Tibial artery (tissue), 4 donors: ENCODE results near the gene TAAR8.
"Not testable (repeated sequence)": the region's sequence is repeated elsewhere in the genome, so short reads cannot be mapped to it uniquely, and the experiment has no call there.

Experiments
- DNase-seq, 2 donors: peaks; one replicate each; pipeline ENCODE4 v3.0.0-alpha.2; 2019
- H3K27ac ChIP-seq, 2 donors: fragments of 200-600 bp; sonication (generic) in 1 of 2; 1 replicate in 1 of 2; 2 replicates in 1 of 2; pipeline ENCODE4 v1.5.1; 2018 to 2019; ENCODE audit warnings: mild to moderate bottlenecking in 1 of 2
- H3K27me3 ChIP-seq, 2 donors: fragments of 200-600 bp; sonication (generic) in 1 of 2; one replicate each; pipeline versions ENCODE4 v1.5.1 to v1.6.0; 2016 to 2019
- H3K36me3 ChIP-seq, 3 donors: fragments of 200-600 bp; sonication (generic) in 2 of 3; one replicate each; pipeline ENCODE4 v1.5.1; 2016 to 2019; ENCODE audit warnings: mild to moderate bottlenecking in 2 of 3
- H3K4me1 ChIP-seq, 4 donors: fragments of 200-600 bp; sonication (generic) in 2 of 4; 1 replicate in 3 of 4; 2 replicates in 1 of 4; pipeline ENCODE4 v1.5.1; 2016 to 2019
- H3K4me3 ChIP-seq, 2 donors: fragments of 200-600 bp; sonication (generic) in 1 of 2; 1 replicate in 1 of 2; 2 replicates in 1 of 2; pipeline ENCODE4 v1.5.1; 2018 to 2019; ENCODE audit warnings: mild to moderate bottlenecking in 2 of 2
- H3K9me3 ChIP-seq, 3 donors: fragments of 200-600 bp; sonication (generic) in 1 of 3; one replicate each; pipeline ENCODE4 v1.5.1; 2016 to 2019
- intact Hi-C: fragments of 100-400 bp; cut with DNase I; formaldehyde crosslinking; loops from one replicate; pipeline ENCODE4 v1.15.0; 2023; ENCODE audit warnings: low total_unique reads
- TF ChIP-seq, protein P1 (sequence below), 2 experiments: fragments of 200-600 bp in 1 of 2; fragments of 450-650 bp in 1 of 2; IDR thresholded peaks; one replicate each; pipeline ENCODE4 v1.5.1; 2017 to 2019; ENCODE audit warnings: antibody characterized with exemption in 2 of 2, mild to moderate bottlenecking in 1 of 2, moderate library complexity in 1 of 2

TAAR8 gene

DNA sequence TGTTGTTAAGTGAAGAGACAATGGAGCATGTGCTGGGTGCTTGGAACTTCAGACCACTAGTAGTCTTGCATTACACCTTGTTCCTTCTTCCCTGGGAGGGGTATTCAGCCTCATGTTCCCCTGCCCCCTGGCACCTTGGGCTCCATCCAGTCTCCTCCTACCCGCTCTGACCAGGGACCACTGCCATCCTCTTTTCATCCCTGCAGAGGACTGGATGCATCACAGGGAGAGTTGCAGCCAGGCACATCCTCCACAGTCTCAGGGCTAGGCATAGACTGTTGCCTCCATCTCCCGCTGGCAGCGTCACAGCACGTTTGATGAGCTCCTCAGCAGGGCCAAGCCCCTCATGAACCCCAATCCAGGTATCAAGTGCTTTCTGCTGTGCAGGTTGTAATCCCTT lies 1.3 kb upstream of the TAAR8 start:
- no peaks in the 10 kb centered on the region for H3K27me3 ChIP-seq
- H3K4me1 ChIP-seq: no peaks in the 10 kb centered on the region
- no peaks in the 10 kb centered on the region for H3K9me3 ChIP-seq
- DNase-seq: no peak
- no peak overlapping the region for H3K4me3 ChIP-seq
- no peak overlapping the region for H3K27ac ChIP-seq
- H3K36me3 ChIP-seq: no peaks in the 10 kb centered on the region
- intact Hi-C loops: no loop called here
- TF ChIP-seq, protein P1, sequence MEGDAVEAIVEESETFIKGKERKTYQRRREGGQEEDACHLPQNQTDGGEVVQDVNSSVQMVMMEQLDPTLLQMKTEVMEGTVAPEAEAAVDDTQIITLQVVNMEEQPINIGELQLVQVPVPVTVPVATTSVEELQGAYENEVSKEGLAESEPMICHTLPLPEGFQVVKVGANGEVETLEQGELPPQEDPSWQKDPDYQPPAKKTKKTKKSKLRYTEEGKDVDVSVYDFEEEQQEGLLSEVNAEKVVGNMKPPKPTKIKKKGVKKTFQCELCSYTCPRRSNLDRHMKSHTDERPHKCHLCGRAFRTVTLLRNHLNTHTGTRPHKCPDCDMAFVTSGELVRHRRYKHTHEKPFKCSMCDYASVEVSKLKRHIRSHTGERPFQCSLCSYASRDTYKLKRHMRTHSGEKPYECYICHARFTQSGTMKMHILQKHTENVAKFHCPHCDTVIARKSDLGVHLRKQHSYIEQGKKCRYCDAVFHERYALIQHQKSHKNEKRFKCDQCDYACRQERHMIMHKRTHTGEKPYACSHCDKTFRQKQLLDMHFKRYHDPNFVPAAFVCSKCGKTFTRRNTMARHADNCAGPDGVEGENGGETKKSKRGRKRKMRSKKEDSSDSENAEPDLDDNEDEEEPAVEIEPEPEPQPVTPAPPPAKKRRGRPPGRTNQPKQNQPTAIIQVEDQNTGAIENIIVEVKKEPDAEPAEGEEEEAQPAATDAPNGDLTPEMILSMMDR (IDR thresholded peaks at IDR 0.05): no peak

DNA sequence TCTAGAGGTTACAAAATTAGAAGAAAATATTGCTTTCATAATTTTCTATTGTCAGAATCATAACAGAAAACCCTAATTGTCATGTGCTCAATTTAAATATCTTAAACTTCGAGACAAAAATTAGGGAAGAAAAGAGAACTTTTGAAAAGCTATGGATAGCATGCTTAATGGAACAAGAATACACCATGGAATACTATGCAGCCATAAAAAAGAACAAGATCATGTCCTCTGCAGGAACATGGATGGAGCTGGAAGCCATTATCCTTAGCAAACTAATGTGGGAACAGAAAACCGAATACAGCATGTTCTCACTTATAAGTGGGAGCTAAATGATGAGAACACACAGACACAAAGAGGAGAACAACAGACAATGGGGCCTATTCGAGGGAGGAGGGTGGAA lies 7.6 kb downstream of the TAAR8 start:
- H3K27me3 ChIP-seq, H3K4me3 ChIP-seq, H3K27ac ChIP-seq, H3K9me3 ChIP-seq, H3K36me3 ChIP-seq, DNase-seq, H3K4me1 ChIP-seq, intact Hi-C loops: not testable (repeated sequence)

DNA sequence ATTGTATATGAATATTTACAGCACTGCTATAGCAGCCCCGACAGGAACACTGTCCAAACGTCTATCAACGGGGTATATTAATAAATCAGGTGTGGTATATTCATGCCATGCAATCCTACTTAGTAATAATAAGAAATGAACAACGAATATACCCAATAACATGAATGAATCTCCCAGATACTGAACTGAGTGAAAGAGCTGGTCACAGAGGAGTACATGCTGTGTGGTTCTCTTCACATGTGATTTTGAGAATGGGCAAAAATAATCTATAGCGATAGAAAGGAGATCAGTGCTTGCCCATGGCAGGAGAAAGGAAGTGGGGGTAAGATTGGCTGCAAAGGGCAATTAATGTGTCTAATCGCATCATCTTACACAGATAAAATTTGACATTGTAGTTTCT lies 13.9 kb downstream of the TAAR8 start:
- TF ChIP-seq, protein P1 (IDR thresholded peaks at IDR 0.05): no peak
- DNase-seq: no peak
- H3K27ac ChIP-seq: no peak overlapping the region
- peaks cover 0 to 2% of the 10 kb centered on the region in 2 donors for H3K27me3 ChIP-seq
- no peak overlapping the region for H3K4me3 ChIP-seq
- no peaks in the 10 kb centered on the region for H3K36me3 ChIP-seq
- no peaks in the 10 kb centered on the region for H3K9me3 ChIP-seq
- intact Hi-C loops: no loop called here
- H3K4me1 ChIP-seq: no peaks in the 10 kb centered on the region

DNA sequence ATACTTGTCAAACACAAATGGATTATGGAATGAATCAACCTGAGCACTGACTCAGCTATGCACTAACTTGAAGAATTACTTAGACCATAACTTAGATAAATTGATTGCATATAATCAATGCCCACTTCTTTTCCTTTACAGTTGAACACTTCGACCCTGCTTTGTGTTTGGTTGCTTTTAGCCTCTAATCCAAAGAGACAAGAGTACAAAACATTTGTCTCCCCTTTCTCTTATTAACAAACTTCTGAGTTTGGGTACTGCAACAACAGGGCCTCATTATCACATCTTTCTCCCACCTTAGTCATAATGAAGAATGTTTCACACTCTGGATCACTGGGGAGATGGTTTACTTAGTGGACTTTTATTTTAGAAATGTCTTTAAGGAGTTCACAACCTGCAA lies 15.1 kb downstream of the TAAR8 start:
- H3K9me3 ChIP-seq: no peaks in the 10 kb centered on the region
- no peaks in the 10 kb centered on the region for H3K36me3 ChIP-seq
- H3K27me3 ChIP-seq: peaks cover 0 to 2% of the 10 kb centered on the region in 2 donors
- no peaks in the 10 kb centered on the region for H3K4me1 ChIP-seq
- TF ChIP-seq, protein P1 (IDR thresholded peaks at IDR 0.05): no peak
- H3K4me3 ChIP-seq: no peak overlapping the region
- H3K27ac ChIP-seq: no peak overlapping the region
- intact Hi-C loops: no loop called here
- DNase-seq: no peak

DNA sequence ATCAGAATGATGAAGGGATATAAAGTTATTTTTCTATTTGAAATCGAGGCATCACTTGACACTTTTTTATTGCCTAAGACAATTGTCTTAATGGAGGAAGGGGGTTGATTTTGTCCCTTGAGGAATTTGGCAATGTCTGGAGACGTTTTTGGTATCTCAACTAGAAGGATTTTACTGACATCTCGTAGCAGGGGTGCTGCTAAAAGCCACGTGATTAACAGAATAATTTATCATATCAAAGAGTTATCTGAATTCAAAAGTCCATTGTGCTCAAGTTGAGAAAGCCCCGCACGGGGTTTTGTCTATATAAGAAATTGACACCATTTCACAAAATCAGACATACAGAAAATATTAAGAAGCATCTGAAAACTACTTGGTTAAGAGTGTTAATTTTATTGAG lies 16.1 kb downstream of the TAAR8 start:
- TF ChIP-seq, protein P1 (IDR thresholded peaks at IDR 0.05): no peak
- no peak overlapping the region for H3K4me3 ChIP-seq
- no peak for DNase-seq
- peaks cover 0 to 2% of the 10 kb centered on the region in 2 donors for H3K27me3 ChIP-seq
- H3K36me3 ChIP-seq: no peaks in the 10 kb centered on the region
- H3K4me1 ChIP-seq: no peaks in the 10 kb centered on the region
- intact Hi-C loops: no loop called here
- H3K9me3 ChIP-seq: no peaks in the 10 kb centered on the region
- H3K27ac ChIP-seq: no peak overlapping the region

DNA sequence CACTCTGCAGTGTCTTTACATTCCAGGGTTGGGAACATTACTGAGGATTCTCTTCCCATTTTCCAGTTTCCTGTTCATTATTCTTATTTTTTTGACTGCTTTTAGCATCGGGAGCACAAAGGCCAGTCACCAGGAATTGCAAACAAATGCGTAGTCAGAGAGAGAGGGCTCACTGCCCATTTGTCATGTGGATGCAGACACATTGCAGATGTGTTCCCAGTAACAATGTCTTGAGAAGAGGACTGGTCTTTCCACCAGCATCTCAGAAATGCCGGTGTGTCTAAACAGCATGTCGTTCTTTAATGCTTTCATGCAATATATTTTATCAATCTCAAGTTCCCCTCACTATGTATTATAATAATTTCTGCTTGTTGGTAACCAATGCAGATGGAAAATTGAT lies 16.7 kb downstream of the TAAR8 start:
- intact Hi-C loops: no loop called here
- H3K4me3 ChIP-seq: no peak overlapping the region
- no peaks in the 10 kb centered on the region for H3K36me3 ChIP-seq
- TF ChIP-seq, protein P1 (IDR thresholded peaks at IDR 0.05): no peak
- DNase-seq: no peak
- peaks cover 0 to 2% of the 10 kb centered on the region in 2 donors for H3K27me3 ChIP-seq
- H3K9me3 ChIP-seq: no peaks in the 10 kb centered on the region
- H3K4me1 ChIP-seq: no peaks in the 10 kb centered on the region
- no peak overlapping the region for H3K27ac ChIP-seq
